HCT116 (cell line): Measurements from ENCODE around the gene ZSCAN9.

ENCODE experiments used
- CTCF ChIP-seq, 3 experiments: fragments of 200-600 bp in 1 of 3; sonication (generic) in 1 of 3; IDR thresholded peaks in 2 of 3; conservative IDR thresholded peaks in 1 of 3; 2 replicates each; pipeline ENCODE4 v1.5.1; 2012 to 2017; ENCODE audit warnings: low read depth in 2 of 3, low read length in 2 of 3, antibody characterized with exemption in 1 of 3, borderline replicate concordance in 1 of 3, control low read depth in 1 of 3, mild to moderate bottlenecking in 1 of 3, mixed read lengths in 1 of 3, mixed run types in 1 of 3, moderate library complexity in 1 of 3; ENCODE audit not compliant: insufficient read depth in 1 of 3
- EZH2 ChIP-seq: fragments of 200-600 bp; sonication (generic); IDR thresholded peaks from 2 replicates; pipeline ENCODE4 v1.6.1; 2017; ENCODE audit warnings: antibody characterized with exemption, mixed run types
- EZH2phosphoT487 ChIP-seq: fragments of 200-600 bp; IDR thresholded peaks from 2 replicates; pipeline ENCODE4 v1.6.1; 2018; ENCODE audit warnings: antibody characterized with exemption, borderline replicate concordance
- MAX ChIP-seq: IDR thresholded peaks from 2 replicates; pipeline ENCODE4 v1.6.1; 2012
- POLR2A ChIP-seq: IDR thresholded peaks from 2 replicates; pipeline ENCODE4 v1.7.0; 2011; ENCODE audit warnings: borderline replicate concordance; ENCODE audit not compliant: insufficient read depth, insufficient read length; ENCODE audit errors: extremely low read depth
- POLR2AphosphoS5 ChIP-seq: IDR thresholded peaks from 2 replicates; pipeline ENCODE4 v1.6.1; 2011; ENCODE audit warnings: mild to moderate bottlenecking, low read depth, low read length, moderate library complexity
- REST ChIP-seq: IDR thresholded peaks from 2 replicates; pipeline ENCODE4 v1.6.1; 2012; ENCODE audit warnings: low read depth
- SIN3A ChIP-seq: IDR thresholded peaks from 2 replicates; pipeline ENCODE4 v1.6.1; 2012; ENCODE audit warnings: low read depth
- YY1 ChIP-seq: IDR thresholded peaks from 2 replicates; pipeline ENCODE4 v1.6.1; 2011; ENCODE audit warnings: low read length, low read depth, moderate library complexity, mild to moderate bottlenecking; ENCODE audit not compliant: insufficient replicate concordance; ENCODE audit errors: extremely low read depth
- ZNF274 ChIP-seq: fragments of 200-500 bp; sonication (Bioruptor generic); IDR thresholded peaks from 2 replicates; pipeline ENCODE4 v1.6.1; 2014; ENCODE audit warnings: mild to moderate bottlenecking, low read depth, low read length, inconsistent platforms

GRCh38 chr6:28218312-28219248 lies 6.5 kb upstream of the ZSCAN9 start:
- TF ChIP-seq CTCF (IDR thresholded peaks at IDR 0.05 in 2 of 3, conservative IDR thresholded peaks at IDR 0.05 in 1 of 3; ENCODE audit: borderline replicate concordance in 1 of 3, insufficient read depth in 1 of 3, low read depth in 2 of 3, low read length in 2 of 3), result no peak
- TF ChIP-seq EZH2, result no peak
- TF ChIP-seq EZH2phosphoT487, result no peak
- TF ChIP-seq REST, result no peak
- no peak for TF ChIP-seq POLR2A
- TF ChIP-seq POLR2AphosphoS5, result peak; percentile 72
- no peak for TF ChIP-seq YY1
- TF ChIP-seq MAX, result peak; percentile 83
- no peak for TF ChIP-seq ZNF274
- no peak for TF ChIP-seq SIN3A
